ENCODE data around the gene FSD1L. TPM values are rescaled to one million over a fixed set of nuclear protein-coding genes. Genes with fewer than 3 reads are reported as not detected.

FSD1L gene
- total RNA-seq, 1 experiment from 2014 or later: 5.7 TPM

- Histone ChIP-seq H3K9me3 (no peaks in the 10 kb centered on the region), H3K4me1 (peaks cover 16% of the 10 kb centered on the region), H3K4me3 (ENCODE audit: low read depth, low read length) (no peak overlapping the region), H3K27me3 (replicated peaks; ENCODE audit: control insufficient read depth, insufficient read depth, low read length) (no peaks in the 10 kb centered on the region; the same call in 1 of the 2 replicates), H3K36me3 (ENCODE audit: control insufficient read depth, insufficient read depth, low read length) (no peaks in the 10 kb centered on the region; the same call in 1 of the 2 replicates)
- intact Hi-C loops (cut with micrococcal nuclease; ENCODE audit: unreplicated experiment): no loop called here
- H3K27me3 Mint-ChIP-seq (ENCODE audit: insufficient read depth, unreplicated experiment): no peaks in the 10 kb centered on the region
- H3K36me3 Mint-ChIP-seq (ENCODE audit: insufficient read depth, unreplicated experiment): no peaks in the 10 kb centered on the region
- DNase-seq: no peak
- H3K9me3 Mint-ChIP-seq (ENCODE audit: unreplicated experiment): no peaks in the 10 kb centered on the region
- H3K4me1 Mint-ChIP-seq (ENCODE audit: low read depth, unreplicated experiment): no peaks in the 10 kb centered on the region
- TF ChIP-seq CTCF (IDR thresholded peaks at IDR 0.05; ENCODE audit: insufficient read depth in 1 of 2, low read depth in 1 of 2, low read length in 1 of 2, severe bottlenecking in 1 of 2, unreplicated experiment in 1 of 2): no peak
- H3K27ac Mint-ChIP-seq (ENCODE audit: unreplicated experiment): no peak overlapping the region
- H3K4me3 Mint-ChIP-seq (ENCODE audit: unreplicated experiment): no peak overlapping the region
- POLR2A ChIA-PET: no interaction called here
- BruUV-seq (replicated peaks): no TSS peak
- CTCF ChIA-PET: no interaction called here
These were observed 26.7 kb upstream of the FSD1L start for GRCh38 chr9:105421154-105421553.

- no peak for TF ChIP-seq CTCF (IDR thresholded peaks at IDR 0.05; ENCODE audit: insufficient read depth in 1 of 2, low read depth in 1 of 2, low read length in 1 of 2, severe bottlenecking in 1 of 2, unreplicated experiment in 1 of 2)
- ChIA-PET POLR2A (no interaction called here), CTCF (interaction anchor here (0.6 kb wide), 1 partner anchor 564 kb away, joined by 4 read pairs; no protein-coding TSS in a partner anchor)
- no peak overlapping the region for H3K27ac Mint-ChIP-seq (ENCODE audit: unreplicated experiment)
- no peak overlapping the region for H3K4me3 Mint-ChIP-seq (ENCODE audit: unreplicated experiment)
- Histone ChIP-seq H3K9me3 (no peaks in the 10 kb centered on the region), H3K4me3 (ENCODE audit: low read depth, low read length) (no peak overlapping the region), H3K27me3 (replicated peaks; ENCODE audit: control insufficient read depth, insufficient read depth, low read length) (no peaks in the 10 kb centered on the region; the same call in 1 of the 2 replicates), H3K4me1 (peaks cover 16% of the 10 kb centered on the region), H3K36me3 (ENCODE audit: control insufficient read depth, insufficient read depth, low read length) (no peaks in the 10 kb centered on the region; the same call in 1 of the 2 replicates)
- DNase-seq: no peak
- H3K36me3 Mint-ChIP-seq (ENCODE audit: insufficient read depth, unreplicated experiment): no peaks in the 10 kb centered on the region
- H3K4me1 Mint-ChIP-seq (ENCODE audit: low read depth, unreplicated experiment): no peaks in the 10 kb centered on the region
- no peaks in the 10 kb centered on the region for H3K9me3 Mint-ChIP-seq (ENCODE audit: unreplicated experiment)
- no peaks in the 10 kb centered on the region for H3K27me3 Mint-ChIP-seq (ENCODE audit: insufficient read depth, unreplicated experiment)
- BruUV-seq (replicated peaks): no TSS peak
- intact Hi-C loops (cut with micrococcal nuclease; ENCODE audit: unreplicated experiment): no loop called here
These were observed 26.0 kb upstream of the FSD1L start for GRCh38 chr9:105421864-105422263.

- TF ChIP-seq CTCF (IDR thresholded peaks at IDR 0.05; ENCODE audit: insufficient read depth in 1 of 2, low read depth in 1 of 2, low read length in 1 of 2, severe bottlenecking in 1 of 2, unreplicated experiment in 1 of 2): peak; percentile 37 to 53
- DNase-seq: no peak
- BruUV-seq (replicated peaks): no TSS peak
- H3K4me1 ChIP-seq: 0 out of 2 replicates have a peak, but pooled peaks cover 3% of the 10 kb centered on the region
- Mint-ChIP-seq H3K27ac (ENCODE audit: unreplicated experiment) (no peak overlapping the region), H3K36me3 (ENCODE audit: insufficient read depth, unreplicated experiment) (no peaks in the 10 kb centered on the region), H3K4me3 (ENCODE audit: unreplicated experiment) (no peak overlapping the region), H3K9me3 (ENCODE audit: unreplicated experiment) (no peaks in the 10 kb centered on the region), H3K4me1 (ENCODE audit: low read depth, unreplicated experiment) (no peaks in the 10 kb centered on the region), H3K27me3 (ENCODE audit: insufficient read depth, unreplicated experiment) (no peaks in the 10 kb centered on the region)
- no peak overlapping the region for H3K4me3 ChIP-seq (ENCODE audit: low read depth, low read length)
- no peaks in the 10 kb centered on the region; the same call in 1 of the 2 replicates for H3K27me3 ChIP-seq (replicated peaks; ENCODE audit: control insufficient read depth, insufficient read depth, low read length)
- H3K9me3 ChIP-seq: no peaks in the 10 kb centered on the region
- ChIA-PET CTCF (no interaction called here), POLR2A (no interaction called here)
- intact Hi-C loops (cut with micrococcal nuclease; ENCODE audit: unreplicated experiment): loop anchor here (1.0 to 5.0 kb wide), 3 partner anchors 49 to 291 kb away; no protein-coding TSS in a partner anchor
- no peaks in the 10 kb centered on the region for H3K36me3 ChIP-seq (ENCODE audit: control insufficient read depth, insufficient read depth, low read length)
These were observed 21.9 kb upstream of the FSD1L start for GRCh38 chr9:105425816-105426433.
